Fibroblast of skin of abdomen (primary cell): Measurements from ENCODE around the gene CCDC149.
A peak's percentile ranks its signal among the peaks of the same experiment; 100 is the strongest.

ENCODE experiments used
- DNase-seq: peaks from one replicate; pipeline ENCODE4 v3.0.0-alpha.2; 2013

CCDC149 gene

GRCh38 chr4:24877868-24878635, 34.8 kb downstream of the CCDC149 start:
- DNase-seq, result no peak

GRCh38 chr4:24876431-24876830, 36.4 kb downstream of the CCDC149 start:
- DNase-seq, result no peak

- no peak for DNase-seq
These were observed 40.1 kb downstream of the CCDC149 start for GRCh38 chr4:24872720-24873119.

GRCh38 chr4:24871210-24871609, 41.6 kb downstream of the CCDC149 start:
- DNase-seq, result no peak

- DNase-seq, result no peak
These were observed 45.0 kb downstream of the CCDC149 start for GRCh38 chr4:24867766-24868296.

- no peak for DNase-seq
These were observed 45.6 kb downstream of the CCDC149 start for GRCh38 chr4:24867251-24867650.

- no peak for DNase-seq
These were observed 47.4 kb downstream of the CCDC149 start for GRCh38 chr4:24865401-24865800.

GRCh38 chr4:24863799-24864198, 49.0 kb downstream of the CCDC149 start:
- no peak for DNase-seq

- no peak for DNase-seq
These were observed 50.6 kb downstream of the CCDC149 start for GRCh38 chr4:24862073-24862751.

GRCh38 chr4:24858550-24858949, 54.3 kb downstream of the CCDC149 start:
- no peak for DNase-seq

GRCh38 chr4:24858026-24858425, 54.8 kb downstream of the CCDC149 start:
- peak; percentile 89 for DNase-seq

GRCh38 chr4:24856586-24856985, 56.3 kb downstream of the CCDC149 start:
- peak; percentile 63 for DNase-seq

GRCh38 chr4:24855741-24856140, 57.1 kb downstream of the CCDC149 start:
- DNase-seq, result peak; percentile 11

GRCh38 chr4:24853142-24853541, 59.7 kb downstream of the CCDC149 start:
- DNase-seq, result no peak

GRCh38 chr4:24850674-24851073, 62.2 kb downstream of the CCDC149 start:
- peak; percentile 89 for DNase-seq

GRCh38 chr4:24849756-24850155, 63.1 kb downstream of the CCDC149 start:
- no peak for DNase-seq

- DNase-seq, result no peak
These were observed 63.5 kb downstream of the CCDC149 start for GRCh38 chr4:24849351-24849750.

- DNase-seq, result no peak
These were observed 66.1 kb downstream of the CCDC149 start for GRCh38 chr4:24846716-24847115.

GRCh38 chr4:24845902-24846301, 66.9 kb downstream of the CCDC149 start:
- DNase-seq, result no peak

GRCh38 chr4:24845132-24845531, 67.7 kb downstream of the CCDC149 start:
- no peak for DNase-seq

- DNase-seq, result no peak
These were observed 69.7 kb downstream of the CCDC149 start for GRCh38 chr4:24843096-24843495.

- DNase-seq, result no peak
These were observed 70.5 kb downstream of the CCDC149 start for GRCh38 chr4:24842356-24842755.

- DNase-seq, result no peak
These were observed 71.9 kb downstream of the CCDC149 start for GRCh38 chr4:24840826-24841543.
